HG03442 (cell line): Measurements from ENCODE around the gene PFKFB3.
"Not testable (repeated sequence)": the region's sequence is repeated elsewhere in the genome, so short reads cannot be mapped to it uniquely, and the experiment has no call there.

Experiments used
- ATAC-seq: cut with Tn5 transposase; IDR thresholded peaks from one replicate; pipeline ENCODE4 v1.9.1; 2021; ENCODE audit warnings: mild to moderate bottlenecking, moderate library complexity; ENCODE audit not compliant: unreplicated experiment

PFKFB3 gene

DNA sequence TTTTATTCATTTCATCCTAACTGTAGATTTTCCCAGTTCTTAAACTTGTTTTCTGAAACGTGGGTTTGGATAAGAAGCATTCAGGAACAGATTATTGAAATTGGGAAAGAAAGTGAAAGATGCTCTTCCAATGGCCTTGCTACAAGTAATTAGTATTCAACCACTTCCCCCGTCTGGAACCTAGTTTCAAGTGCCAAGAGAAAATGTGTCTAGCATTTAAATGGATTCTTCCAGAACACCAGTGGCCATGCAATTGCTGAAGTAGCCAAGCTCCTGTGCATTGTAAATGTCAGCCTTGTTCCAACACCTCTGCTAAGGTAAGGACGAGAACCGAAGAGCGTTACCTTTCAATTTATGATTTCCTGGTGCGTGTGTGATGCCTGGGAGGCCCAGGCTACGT lies 68.2 kb downstream of the PFKFB3 start:
- ATAC-seq: no peak

DNA sequence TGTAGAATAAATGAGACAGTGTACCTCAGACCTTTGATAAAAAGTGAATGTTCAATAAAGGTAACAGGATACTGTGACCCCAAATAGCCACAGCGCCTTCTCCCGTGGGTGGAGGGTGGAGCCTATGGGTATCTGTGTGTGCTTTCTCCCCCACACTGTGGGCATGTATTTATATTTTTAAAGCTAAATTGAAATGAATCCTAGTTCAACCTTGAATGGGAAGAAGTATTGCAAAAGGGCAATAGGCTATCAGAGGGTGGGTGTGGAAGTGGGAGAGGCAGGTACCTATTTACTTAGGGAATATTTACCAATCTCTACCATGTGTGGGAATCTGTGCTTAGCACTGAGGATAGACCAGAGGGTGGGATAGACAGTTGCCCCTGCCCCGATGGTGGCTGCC lies 68.9 kb downstream of the PFKFB3 start:
- no peak for ATAC-seq

DNA sequence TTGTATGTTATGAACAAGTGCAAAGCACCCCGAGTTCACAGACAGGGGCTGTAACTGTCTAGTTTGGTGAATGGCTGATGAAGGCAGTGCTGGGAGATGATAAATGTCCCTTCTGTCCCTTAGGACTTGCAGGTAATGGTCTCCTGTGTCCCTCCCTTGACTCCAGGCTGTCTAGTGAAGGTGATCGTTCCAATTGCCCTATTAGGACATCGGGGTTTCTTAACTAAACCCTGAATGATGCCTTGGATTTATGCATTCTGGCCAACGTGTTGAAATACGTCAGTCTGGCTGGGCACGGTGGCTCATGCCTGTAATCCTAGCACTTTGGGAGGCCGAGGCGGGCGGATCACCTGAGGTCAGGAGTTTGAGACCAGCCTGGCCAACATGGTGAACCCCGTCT lies 69.4 kb downstream of the PFKFB3 start:
- ATAC-seq: no peak

DNA sequence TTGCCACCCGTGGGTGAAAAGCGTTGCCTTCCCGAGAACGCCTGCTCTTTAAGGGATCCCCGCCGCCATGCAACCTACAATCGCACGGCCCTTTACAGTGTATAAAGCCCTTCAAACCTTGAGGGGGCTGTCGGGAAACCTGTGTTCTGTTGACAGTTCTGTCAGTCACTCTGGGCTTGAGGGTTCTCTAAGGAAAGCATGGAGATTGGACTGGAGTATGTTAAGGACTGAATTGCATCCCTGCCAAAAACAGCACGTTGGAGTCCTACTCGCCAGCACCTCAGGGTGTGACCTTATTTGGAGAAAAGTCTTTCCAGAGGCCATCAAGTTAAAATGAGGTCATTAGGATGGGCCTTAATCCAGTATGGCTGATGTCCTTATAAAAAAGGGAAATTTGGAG lies 70.6 kb downstream of the PFKFB3 start:
- no peak for ATAC-seq

DNA sequence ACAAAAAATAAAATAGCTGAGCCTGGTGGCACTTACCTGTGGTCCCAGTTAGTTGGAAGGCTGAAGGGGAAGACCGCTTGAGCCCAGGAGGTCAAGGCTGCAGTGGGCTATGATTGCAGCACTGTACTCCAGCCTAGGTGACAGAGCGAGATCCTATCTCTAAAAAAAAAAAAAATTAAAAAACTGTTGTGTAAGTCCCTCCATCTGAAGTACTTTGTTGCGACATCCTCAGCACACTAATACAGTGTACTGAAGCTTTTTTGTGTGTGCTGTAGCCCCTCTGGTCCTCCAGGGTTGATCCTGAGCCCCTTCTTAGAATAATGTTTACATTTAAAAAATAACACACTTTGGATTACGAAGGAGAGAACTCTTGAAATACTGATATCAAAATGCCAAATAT lies 71.3 kb downstream of the PFKFB3 start:
- ATAC-seq: no peak

DNA sequence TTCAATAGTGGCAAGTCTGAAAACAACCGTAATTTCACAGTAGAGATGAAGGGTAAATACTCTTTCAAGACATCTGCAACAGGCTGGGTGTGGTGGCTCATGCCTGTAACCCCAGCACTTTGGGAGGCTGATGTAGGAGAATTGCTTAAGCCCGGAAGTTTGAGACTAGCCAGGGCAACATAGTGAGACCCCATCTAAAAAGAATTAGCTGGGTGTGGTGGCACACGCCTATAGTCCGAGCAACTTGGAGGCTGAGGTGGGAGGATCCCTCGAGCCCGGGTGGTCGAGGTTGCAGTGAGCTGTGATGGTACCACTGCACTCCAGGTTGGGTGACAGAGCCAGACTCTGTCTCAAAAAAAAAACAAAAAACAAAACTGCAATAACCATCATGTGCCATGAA lies 71.8 kb downstream of the PFKFB3 start:
- ATAC-seq: no peak

DNA sequence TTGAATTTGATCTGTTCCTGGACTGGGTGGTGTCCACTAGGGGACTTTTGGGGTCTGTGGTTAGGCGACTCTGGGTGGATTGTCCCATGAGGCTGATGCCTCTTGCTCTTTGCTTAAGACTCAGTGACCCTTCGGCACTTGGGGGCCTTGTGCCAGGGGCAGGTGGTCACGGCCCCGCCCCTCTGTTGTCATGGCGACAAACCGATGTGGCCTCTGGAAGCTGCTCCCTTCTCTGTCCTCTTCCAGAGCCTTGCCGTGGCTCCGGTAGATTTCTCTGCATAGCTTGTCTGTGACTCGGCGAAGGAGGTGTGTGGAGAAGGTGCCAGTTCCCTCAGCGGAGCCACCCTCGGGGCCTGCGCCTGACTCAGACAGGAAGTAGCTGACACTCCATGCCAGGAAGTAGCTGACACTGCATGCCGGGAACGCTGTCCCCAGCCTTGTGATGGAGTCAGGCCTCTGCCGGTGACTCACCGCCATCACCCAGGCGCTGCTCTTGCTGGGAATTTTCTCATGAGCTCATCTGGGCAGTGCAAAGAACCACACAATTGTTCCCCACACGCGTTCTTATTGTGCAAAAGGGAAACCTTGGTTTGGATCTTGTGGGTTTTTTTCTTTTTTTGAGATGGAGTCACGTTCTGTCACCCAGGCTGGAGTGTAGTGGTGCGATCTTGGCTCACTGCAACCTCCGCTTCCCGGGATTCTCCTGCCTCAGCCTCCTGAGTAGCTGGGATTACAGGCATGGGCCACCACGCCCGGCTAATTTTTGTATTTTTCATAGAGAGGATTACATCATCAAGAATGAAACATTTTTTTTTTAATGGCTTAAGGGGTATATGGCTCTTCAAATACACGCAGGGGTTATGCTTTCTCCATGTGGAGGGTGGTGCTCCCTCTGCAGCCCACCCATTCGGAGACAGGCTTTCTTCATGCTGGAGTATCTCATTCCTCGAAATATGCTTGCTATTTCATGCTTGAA lies 72.6 kb downstream of the PFKFB3 start:
- peak; percentile 71 for ATAC-seq

DNA sequence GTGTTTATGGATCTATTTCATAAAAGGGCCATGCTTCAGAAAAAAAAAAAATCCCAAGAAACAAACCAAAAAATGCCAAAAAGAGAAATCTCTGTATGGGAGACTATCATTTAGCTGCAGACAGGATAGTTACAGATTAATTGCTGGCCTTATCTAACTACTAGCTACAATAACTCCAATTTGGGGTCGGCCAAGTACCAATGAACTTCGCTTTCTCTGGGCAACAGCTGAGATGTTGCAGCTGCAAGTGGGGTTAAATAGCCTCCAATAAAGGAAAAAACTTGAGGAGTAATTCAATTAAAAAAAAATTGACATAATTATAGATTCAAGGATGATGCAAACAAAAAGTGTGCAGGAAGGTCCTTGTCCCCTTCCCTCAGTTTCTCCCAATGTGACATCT lies 73.6 kb downstream of the PFKFB3 start:
- ATAC-seq: no peak

DNA sequence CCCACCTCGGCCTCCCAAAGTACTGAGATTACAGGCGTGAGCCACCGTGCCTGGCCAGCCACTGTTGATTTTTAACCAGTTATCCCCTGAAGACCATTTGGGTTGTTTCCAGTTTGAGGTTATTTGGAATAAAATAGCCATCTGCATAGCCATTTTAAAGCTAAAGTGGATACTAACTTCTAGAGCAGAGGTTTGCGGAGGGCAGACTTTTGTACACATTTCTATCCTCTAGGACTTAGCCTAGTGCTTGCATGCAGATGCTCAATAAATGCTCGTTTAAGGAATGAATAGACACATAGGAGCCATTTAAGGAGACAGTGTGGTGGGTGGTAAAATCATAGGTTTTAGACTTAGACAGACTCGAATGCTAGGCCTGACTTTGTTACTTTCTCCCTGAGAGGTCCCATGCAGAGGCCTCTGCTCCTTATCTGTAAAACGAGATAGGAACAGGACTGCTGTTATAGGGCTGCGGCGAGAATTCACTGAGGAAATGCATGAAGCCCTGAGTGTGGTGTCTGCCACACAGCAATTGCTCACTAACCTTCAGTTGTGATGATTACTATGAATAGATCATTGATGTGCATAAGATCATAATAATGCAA lies 75.9 kb downstream of the PFKFB3 start:
- ATAC-seq: no peak

DNA sequence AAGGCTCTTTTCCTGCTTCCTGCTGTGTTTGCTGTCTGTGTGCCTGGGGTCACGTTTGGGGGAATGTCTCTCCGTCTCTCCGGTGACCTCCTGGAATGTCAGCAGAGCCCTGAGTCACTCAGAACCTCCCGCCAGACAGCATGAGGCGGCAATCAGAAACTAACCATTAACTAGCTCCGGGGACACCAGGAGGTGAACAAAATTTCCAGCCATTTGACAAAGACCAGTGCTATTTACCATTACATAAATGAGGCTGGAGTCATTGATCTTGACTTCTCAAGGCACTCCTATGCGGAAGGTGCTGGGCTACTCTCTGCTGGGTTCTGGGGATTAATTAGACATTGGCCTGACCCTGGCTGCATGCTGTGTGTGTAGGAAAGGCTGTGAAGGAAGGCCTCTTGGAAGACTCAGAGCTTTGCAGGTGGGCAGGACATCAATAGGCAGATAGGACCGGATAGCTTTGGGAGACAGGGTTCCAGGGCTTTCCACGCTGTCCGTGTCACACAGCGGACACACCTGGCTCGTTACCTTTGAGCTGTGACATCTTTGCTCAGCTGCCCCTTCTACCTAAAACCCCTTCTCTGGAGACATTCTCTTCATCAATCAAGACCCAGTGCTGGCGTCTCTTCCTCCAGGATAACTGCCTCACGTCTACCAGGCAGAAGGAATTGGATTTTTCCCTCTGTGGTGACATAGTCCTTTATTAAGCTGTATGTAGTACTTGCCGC lies 77.0 kb downstream of the PFKFB3 start:
- ATAC-seq: no peak

DNA sequence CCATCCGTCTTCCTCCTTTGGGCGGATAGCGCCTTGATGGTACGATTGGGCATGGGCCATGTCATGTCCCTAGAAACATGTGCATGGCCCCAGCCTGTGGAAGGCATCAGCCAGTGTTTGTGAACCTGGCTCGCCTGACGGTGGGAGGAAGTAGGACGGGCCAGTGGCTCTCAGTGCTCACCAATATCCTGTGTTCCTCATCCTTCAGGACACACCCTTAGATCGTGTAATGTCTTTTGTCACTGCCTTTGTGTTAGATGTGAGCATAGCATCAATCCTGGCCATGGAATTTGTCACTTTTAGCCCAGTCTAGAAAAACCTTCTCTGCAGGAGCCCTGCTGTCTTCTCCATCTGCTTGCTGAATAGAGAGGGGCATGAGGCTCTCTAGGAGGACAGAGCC lies 77.6 kb downstream of the PFKFB3 start:
- no peak for ATAC-seq

DNA sequence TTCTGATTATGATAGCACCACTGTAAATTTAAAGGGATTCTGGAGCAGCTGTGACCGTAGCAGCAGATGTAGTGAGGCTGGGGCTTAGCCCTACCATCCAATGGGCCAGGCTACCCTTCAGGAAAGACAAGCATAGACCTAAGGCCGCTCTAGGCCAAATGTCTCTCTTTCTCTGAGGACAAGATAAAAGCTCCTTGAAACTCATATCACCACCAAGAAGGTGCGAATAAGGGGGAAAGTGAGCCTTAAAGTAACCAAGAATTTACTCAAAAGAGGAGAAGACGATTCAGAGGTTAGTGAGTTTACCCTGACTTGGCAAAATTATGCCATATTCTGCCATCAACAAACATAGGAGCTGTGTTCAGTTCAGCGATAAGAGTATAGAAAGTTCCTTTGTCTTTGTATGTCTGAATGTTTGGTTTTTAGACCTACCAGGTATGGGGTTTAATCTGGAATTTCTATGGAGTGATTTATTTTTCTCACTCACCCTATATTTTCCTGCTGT lies 79.8 kb downstream of the PFKFB3 start:
- no peak for ATAC-seq

DNA sequence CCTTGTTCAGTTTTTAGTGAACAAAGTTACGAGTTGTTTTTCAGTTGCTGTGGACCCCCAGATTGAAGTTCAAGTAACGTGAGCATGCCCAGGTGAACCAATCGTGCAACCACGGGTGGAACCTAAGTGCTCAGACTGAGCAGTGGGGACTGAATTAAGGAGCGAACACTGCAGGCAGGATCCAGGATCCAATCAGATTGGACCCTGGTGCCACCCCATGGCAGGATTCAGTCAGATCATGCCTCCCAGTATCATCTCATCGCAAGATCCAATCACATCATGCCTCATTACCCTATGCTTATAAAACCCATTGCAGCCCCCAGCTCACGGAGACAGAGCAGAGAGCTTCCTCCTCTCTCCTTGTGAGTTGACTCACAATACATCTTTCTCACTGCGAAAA lies 80.9 kb downstream of the PFKFB3 start:
- ATAC-seq: no peak

DNA sequence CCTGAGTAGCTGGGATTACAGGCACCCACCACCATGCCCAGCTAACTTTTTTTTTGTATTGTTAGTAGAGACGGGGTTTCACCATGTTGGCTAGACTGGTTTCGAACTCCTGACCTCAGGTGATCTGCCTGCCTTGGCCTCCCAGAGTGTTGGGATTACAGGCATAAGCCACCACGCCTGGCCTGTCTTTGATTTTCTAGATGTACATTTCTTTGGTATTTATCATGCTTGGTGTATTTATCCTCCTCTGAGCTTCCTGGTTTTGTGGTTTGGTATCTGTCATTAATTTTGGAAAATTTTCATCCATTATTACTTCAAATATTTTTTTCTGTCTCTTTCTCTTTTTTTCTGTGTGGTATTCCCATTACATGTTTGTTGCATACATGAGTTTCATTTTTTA lies 87.9 kb downstream of the PFKFB3 start:
- not testable (repeated sequence) for ATAC-seq

DNA sequence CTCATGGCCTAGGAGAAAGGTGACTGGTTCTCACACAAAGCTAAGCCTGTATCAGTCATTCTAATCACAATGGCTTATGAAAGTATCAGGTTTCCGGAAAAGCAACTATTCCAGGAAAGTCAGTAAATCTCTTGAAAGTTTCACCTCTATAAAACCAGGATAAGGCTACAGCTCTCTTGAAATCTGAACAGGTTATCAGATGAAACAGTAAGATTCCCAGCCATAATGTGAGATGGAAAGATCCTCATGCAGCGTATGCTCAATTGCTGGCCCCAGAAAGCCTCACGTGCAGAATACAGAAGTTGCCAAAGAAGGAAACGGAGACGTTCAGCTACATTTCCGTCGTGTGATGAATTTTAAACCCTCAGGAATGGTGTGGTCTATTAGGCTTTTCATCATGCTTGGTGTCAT lies 90.0 kb downstream of the PFKFB3 start:
- ATAC-seq: no peak

DNA sequence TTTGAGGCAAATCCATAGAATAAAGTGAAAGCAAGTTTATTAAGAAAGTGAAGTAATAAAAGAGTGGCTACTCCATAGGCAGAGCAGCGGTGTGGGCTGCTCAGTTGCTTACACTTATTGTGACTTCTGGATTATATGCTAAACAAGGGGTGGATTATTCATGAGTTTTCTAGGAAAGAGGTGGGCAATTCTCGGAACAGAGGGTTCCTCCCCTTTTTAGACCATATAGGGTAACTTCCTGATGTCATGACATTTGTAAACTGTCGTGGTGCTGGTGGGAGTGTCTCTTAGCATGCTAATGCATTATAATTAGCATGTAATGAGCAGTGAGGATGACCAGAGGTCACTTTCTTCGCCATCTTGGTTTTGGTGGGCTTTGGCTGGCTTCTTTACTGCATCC lies 93.7 kb downstream of the PFKFB3 start:
- ATAC-seq: not testable (repeated sequence)

DNA sequence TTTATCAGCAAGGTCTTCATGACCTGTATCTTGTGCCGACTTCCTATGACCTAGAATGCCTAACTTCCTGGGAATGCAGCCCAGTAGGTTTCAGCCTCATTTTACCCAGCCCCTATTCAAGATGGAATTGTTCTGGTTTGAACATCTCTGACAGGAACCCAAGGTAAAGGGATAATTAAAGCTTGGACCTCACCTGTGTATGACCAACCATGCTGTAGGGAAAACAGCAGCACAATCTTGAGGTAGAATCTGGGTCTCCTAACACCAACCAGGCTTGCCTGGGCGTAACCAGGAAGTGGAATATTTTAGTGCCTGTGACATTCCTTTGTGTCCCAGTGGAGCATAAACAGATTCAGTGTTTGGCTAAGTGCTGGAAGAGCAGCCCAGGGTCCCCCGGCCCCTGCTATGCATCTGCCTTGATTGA lies 94.1 kb downstream of the PFKFB3 start:
- no peak for ATAC-seq

DNA sequence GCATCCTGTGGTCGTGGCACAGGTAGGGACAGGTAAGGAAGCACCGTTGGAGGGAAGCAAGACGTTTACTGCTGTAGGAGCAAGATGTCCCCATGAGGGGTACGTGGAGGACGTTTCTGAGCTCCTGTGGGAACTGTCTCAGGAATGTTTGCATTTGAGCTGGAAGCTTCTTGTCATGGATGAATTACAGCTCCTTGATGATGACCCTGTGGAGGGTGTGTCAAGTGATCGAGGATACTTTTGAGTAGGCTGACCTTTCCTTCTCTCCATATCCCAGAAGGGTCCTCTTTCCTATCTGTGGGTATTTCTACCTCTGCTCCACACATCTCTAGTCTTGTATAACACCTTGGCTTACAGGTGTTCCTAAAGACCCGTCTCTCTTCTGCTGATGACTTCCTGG lies 94.8 kb downstream of the PFKFB3 start:
- no peak for ATAC-seq

DNA sequence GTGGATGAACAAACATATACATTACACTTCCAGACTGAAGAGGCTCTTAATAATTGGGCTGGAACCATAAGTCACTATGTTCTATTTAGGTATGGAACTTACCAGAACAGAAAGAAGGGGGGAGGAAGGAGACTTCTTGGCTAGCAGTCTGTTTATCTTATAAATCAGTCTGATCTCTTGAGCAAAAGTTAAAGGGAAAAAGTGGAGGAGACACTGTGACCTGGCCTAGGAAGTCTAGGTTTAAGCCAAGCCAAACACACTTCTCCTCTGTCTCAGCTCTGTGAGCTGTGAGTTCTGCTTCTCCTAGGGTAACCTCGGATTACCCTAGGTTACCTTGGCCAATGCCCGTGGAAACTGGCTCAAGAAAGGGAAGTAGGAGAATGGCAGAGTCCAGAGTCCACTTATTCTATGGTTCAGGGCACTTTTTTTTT lies 95.2 kb downstream of the PFKFB3 start:
- ATAC-seq: no peak

DNA sequence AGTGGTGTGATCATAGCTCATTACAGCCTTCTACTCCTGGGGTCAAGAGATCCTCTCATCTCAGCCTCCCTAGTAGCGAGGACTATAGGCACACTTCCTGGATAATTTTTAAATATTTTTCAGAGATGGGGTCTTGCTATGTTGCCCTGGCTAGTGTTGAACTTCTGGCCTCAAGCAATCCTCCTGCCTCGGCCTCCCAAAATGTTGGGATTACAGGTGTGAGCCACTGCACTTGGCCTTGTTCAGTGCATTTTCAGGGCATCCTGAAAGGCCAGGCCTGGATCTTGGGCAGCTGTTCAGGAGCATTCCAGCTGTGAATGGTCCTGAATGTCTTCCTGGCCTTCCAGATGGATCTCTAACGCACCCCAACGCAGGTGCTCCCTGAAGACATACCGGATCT lies 95.7 kb downstream of the PFKFB3 start:
- ATAC-seq: no peak

DNA sequence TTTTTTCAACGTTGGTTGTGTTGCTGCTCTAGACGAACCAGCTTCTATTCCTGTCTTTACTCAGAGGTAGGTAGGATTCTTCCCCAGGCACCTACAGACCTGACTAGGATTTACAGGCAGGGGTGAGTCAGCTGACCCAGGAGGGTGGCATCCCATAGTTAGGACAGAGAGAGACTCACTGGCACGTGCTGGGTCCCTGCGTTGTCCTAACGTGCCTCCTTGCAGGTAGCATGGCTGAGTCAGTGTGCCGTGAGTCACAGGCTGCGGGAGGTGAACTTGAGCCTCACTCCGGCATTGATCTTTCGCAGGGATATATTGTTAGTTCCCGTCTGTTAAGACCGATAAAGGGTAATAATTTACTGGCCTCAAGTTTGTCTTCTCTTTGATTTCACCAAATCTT lies 96.5 kb downstream of the PFKFB3 start:
- no peak for ATAC-seq

DNA sequence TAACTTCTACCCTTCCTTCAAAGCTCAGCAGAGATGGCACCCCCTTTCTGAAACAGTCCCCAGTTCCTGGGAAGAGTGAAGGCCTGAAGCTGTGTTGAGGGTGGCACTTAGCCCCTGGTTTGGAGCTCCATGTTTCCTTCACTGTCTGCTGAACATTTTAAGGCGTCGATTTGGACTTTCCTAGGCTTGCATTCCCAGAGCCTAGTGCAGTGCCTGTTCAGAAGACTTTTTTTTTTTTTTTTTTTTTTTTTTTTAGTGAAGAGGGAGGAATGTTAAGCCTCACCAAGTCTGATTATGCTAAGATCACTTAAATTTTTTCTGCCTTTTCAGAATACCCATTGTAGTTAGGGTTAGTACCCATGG lies 97.0 kb downstream of the PFKFB3 start:
- ATAC-seq: no peak
